RWPE1 (cell line): ENCODE results near the gene BRD7.
A peak's percentile ranks its signal among the peaks of the same experiment; 100 is the strongest.

Source experiments
- CTCF ChIA-PET: fragments of 350-600 bp; sonication (Branson Sonifier 250); formaldehyde crosslinking; extraction: SDS; loops from one replicate; lab custom pipeline; 2021; lab: Yijun Ruan, JAX
- POLR2A ChIA-PET: fragments of 400-600 bp; formaldehyde crosslinking; extraction: SDS; loops from one replicate; lab custom pipeline; 2020; ENCODE audit warnings: antibody characterized with exemption; ENCODE audit not compliant: low non-redundant PET; lab: Yijun Ruan, JAX
- DNase-seq: peaks from one replicate; pipeline ENCODE4 v3.0.0; 2012; ENCODE audit warnings: low spot score
- H3K27ac ChIP-seq: fragments of 450-650 bp; 2 replicates; pipeline ENCODE4 v1.5.1; 2017
- TF ChIP-seq, protein P1 (sequence below): fragments of 450-650 bp; conservative IDR thresholded peaks from 2 replicates; pipeline ENCODE4 v1.5.1; 2017; ENCODE audit warnings: low read depth, mild to moderate bottlenecking

Gene BRD7

DNA sequence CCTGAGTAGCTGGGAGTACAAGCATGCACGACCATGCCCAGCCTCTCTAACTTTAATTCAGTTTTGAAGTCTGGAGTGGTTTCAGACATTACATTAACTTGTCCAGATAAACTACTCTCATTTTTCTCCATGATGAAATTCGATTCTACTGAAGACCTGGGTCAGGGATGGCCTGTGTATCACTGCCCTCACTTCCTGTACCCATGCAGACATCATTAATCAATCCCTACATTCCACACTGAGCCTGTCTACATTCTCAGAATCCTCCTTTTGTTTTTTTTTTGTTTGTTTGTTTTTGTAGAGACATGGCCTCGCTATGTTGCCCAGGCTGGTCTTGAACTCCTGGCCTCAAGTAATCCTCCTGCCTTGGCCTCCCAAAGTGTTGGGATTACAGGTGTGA lies 79.9 kb downstream of the BRD7 start:
- H3K27ac ChIP-seq = no peak overlapping the region
- CTCF ChIA-PET = no interaction called here
- no peak for DNase-seq
- POLR2A ChIA-PET = no interaction called here
- TF ChIP-seq, protein P1, sequence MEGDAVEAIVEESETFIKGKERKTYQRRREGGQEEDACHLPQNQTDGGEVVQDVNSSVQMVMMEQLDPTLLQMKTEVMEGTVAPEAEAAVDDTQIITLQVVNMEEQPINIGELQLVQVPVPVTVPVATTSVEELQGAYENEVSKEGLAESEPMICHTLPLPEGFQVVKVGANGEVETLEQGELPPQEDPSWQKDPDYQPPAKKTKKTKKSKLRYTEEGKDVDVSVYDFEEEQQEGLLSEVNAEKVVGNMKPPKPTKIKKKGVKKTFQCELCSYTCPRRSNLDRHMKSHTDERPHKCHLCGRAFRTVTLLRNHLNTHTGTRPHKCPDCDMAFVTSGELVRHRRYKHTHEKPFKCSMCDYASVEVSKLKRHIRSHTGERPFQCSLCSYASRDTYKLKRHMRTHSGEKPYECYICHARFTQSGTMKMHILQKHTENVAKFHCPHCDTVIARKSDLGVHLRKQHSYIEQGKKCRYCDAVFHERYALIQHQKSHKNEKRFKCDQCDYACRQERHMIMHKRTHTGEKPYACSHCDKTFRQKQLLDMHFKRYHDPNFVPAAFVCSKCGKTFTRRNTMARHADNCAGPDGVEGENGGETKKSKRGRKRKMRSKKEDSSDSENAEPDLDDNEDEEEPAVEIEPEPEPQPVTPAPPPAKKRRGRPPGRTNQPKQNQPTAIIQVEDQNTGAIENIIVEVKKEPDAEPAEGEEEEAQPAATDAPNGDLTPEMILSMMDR = no peak

DNA sequence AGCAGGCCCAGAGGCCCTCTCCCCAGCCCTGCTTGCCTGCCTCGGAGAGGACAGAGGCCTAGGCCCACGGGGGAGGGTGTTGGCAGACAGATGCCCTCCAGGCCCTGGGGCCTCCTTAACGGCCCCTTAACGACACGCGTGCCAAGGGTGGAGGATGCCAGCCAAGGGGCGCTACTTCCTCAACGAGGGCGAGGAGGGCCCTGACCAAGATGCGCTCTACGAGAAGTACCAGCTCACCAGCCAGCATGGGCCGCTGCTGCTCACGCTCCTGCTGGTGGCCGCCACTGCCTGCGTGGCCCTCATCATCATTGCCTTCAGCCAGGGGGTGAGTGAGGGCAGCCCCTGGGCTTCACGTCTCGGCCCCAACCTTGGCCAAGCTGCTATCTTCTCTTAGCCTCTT lies 80.8 kb downstream of the BRD7 start:
- TF ChIP-seq, protein P1 = no peak
- DNase-seq = no peak
- no peak overlapping the region for H3K27ac ChIP-seq
- ChIA-PET CTCF (no interaction called here), POLR2A (no interaction called here)

DNA sequence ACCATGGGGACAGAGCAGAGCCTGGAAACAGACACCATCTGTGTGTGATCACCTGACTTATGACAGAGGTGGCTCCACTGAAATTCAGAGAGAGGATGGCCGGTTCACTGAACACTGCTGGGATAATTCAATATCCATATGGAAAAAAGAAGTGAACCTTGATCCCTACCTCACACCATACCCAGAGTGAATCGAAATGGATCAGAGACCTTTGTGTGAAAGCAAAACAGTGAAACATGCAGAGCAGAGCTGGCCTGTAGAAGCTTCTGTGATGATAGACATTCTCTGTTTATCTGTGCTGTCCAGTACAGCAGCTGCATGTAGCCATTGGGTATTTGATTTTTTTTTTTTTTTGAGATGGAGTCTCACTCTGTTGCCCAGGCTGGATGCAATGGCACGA lies 82.1 kb downstream of the BRD7 start:
- TF ChIP-seq, protein P1 = no peak
- H3K27ac ChIP-seq = no peak overlapping the region
- CTCF ChIA-PET = interaction anchor here (0.6 kb wide), 2 partner anchors 8 to 33 kb away, joined by 3 read pairs; no protein-coding TSS in a partner anchor
- POLR2A ChIA-PET = no interaction called here
- no peak for DNase-seq

DNA sequence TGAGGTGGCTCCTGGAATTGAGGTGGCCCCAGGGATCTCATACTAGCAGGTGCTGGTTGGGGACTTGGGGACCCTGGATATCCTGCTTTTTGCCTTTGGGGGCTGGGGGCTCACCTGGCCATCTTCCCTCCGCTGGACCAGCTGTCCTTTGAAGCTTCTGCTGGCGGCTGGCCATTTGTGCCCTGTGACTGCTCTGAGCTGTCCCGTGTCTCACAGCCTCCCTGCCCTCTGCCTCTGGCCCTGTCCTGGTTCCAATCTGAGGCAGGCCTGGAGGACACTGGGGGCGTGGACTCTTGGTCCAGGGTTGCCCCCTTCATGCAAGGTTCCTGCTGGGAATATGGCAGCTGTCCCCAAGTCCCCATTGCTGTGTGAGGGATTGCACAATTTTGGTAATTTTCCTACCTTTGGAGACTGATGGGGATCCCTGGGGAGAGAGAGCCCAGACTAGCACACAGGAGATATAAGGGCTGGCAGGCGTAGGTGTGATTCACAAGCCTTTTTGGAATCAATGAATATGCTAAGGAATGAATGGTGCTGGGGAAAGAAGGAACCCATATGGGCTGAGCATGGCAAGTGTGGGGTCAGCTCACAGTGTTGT lies 83.3 kb downstream of the BRD7 start:
- CTCF ChIA-PET = no interaction called here
- POLR2A ChIA-PET = no interaction called here
- TF ChIP-seq, protein P1 = no peak

DNA sequence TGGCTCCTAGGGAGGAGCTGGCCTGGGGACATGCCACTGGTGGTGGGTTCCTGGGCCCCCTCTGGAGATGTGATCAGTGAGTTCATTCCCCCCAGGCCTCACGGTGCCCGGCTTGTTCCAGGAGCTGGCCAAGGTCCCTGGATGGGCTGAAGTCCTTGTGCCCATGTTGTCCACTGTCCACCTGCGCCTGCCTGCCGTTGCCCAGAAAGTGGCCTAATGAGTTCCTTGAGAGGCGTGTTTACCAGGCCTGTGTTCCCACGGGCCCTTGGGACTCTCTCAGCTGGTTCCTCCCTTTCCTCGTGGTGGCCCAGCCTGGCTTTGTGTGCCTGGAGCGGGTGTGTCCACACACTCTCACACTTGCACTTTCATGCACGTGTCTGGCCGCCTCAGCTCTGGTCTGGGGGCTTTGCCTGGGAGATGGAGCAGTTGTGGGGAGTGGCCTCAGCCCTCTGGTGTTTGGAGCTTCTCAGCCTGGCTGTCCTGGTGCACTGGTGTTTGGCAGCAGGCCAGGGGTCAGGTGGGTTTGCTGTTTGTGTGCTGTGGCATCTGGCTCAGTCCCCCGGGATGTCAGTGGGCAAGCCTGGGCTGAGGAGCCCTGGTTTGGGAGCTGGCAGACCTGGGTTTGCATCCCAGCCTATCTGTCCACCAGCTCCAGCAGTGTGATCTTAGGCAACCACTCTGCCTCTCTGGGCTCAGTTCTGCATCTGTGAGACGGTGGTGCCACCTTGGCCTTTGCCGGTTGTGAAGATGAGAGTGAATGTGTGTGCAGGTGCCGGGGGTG lies 84.5 kb downstream of the BRD7 start:
- H3K27ac ChIP-seq = peak overlapping the region; percentile 31
- DNase-seq = no peak
- ChIA-PET CTCF (interaction anchor here (0.5 kb wide), 1 partner anchor 51 kb away, joined by 3 read pairs; no protein-coding TSS in a partner anchor), POLR2A (no interaction called here)
- TF ChIP-seq, protein P1 = no peak

More for the DNA sequence above, 83.3 kb downstream of the BRD7 start:
- no peak for DNase-seq
- H3K27ac ChIP-seq = no peak overlapping the region

DNA sequence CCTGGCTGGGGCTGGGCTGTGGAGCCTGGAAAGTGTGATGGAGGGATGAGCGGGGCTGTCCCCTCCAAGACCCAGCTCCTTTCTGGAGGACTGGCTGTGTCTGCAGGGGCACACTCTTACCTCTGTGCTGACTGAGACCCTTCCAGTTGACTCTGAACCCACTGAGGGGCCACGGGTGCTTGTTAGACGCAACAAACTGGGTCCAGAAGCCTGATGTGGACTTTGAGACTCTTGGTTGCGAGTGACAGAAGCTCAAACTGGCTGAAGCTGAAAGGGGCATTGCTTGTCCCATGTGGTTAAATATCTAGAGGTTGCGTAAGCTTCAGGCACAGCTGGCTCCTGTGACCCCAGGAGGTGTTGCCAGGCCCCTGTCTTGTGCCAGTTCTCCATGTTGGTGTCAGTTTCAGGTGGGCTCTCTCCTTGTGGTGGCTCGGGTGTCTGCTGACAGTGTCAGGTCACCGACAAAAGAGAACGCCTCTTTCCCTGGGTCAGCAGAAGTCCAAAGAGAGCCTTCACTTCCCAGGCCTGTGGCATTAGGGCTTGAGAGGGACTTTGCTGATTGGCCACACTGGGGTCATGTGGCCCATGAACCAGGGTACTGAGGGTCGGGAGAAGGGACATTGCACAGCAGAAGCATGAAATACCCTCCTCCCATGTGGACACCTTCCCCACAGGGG lies 85.7 kb downstream of the BRD7 start:
- no peak overlapping the region for H3K27ac ChIP-seq
- DNase-seq = no peak
- ChIA-PET CTCF (interaction anchor here (0.9 kb wide), 1 partner anchor 18 kb away, joined by 3 read pairs; no protein-coding TSS in a partner anchor), POLR2A (interaction anchor here (0.6 kb wide), 1 partner anchor 13 kb away, joined by 3 read pairs; no protein-coding TSS in a partner anchor)
- TF ChIP-seq, protein P1 = no peak
